ENCODE results near the gene SAP130.
"Not testable (repeated sequence)": the region's sequence is repeated elsewhere in the genome, so short reads cannot be mapped to it uniquely, and the experiment has no call there.

Gene SAP130

GRCh38 chr2:127953128-127953718 is 74.6 kb downstream of the SAP130 start:
- DNase-seq (ENCODE audit: low spot score), result no peak

- DNase-seq (ENCODE audit: low spot score), result no peak
Measured at GRCh38 chr2:127951026-127951425, 76.8 kb downstream of the SAP130 start.

DNA sequence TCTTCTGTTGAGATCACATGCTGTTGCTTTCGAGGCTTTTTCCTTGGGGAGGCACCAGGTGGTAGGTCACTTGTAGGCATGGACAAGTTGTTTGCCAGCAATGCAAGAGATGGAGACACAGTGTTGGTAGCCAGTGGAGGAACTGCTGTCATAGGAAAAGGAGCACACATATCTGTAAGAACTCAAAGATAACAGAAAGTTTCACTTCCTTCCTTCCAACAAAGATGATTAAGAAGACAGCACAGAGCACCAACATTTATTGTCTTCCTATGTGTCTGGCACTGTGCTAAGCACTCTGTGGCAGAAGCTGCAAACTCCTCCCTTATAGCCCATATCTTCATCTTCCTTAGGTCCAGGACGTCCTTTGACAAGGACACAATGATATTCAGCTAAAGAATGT is 77.6 kb downstream of the SAP130 start:
- DNase-seq (ENCODE audit: low spot score), result no peak

- no peak for DNase-seq (ENCODE audit: low spot score)
Measured at GRCh38 chr2:127945281-127945680, 82.6 kb downstream of the SAP130 start.

DNA sequence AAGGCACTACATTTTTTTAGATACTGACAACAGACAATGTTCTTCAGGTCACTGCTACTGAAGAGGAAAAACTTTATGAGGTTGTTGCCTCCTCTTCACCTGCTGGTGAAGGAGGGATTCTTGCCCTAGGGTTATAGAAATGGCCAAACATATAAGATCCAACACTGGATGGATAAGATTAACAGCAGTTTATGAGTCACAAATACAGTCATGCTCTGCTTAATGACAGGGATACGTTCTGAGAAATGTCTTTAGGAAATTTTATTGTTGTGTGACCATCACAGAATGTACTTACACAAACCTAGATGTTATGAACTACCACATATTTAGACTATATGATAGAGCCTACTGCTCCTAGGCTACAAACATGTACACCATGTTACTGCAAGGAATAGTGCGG is 84.7 kb downstream of the SAP130 start:
- no peak for DNase-seq (ENCODE audit: low spot score)

DNA sequence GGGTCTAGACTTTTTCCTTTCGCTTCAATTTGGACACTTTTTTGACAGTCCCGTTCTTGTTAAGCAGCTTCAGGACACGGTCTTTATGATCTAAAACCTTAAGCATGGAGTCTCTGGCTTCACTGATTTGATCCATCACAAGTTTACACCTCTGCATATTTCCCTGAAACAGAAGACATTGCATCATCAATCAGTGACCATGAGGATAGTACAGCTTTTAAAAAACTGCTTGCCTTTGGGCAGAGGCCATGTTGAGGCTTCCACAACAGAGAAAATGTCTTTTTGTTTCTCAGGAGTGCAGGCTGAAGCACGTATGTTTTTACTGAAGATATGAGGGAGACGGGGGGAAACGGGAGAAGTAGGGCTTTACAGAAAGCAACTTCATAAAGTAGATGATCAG is 85.9 kb downstream of the SAP130 start:
- no peak for DNase-seq (ENCODE audit: low spot score)

DNA sequence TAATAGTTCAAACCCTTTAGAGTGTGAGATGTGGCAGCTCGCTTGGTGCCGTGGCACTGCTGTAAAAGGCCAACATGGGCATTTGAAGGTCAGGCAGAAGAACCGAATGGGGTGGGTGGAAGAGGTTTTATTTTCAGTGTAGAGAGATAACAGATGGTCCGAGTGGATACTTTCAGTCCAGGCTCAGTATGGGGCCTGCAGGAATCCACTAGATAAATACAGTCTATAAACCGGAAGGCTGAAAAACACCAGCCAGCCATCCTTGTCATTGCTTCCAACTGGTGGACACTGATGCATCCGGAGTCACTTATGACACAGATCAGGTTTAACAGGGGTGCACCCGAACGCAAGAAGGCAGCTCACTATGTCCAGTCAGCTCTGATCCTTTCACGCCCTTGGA is 86.4 kb downstream of the SAP130 start:
- DNase-seq (ENCODE audit: low spot score), result no peak

DNA sequence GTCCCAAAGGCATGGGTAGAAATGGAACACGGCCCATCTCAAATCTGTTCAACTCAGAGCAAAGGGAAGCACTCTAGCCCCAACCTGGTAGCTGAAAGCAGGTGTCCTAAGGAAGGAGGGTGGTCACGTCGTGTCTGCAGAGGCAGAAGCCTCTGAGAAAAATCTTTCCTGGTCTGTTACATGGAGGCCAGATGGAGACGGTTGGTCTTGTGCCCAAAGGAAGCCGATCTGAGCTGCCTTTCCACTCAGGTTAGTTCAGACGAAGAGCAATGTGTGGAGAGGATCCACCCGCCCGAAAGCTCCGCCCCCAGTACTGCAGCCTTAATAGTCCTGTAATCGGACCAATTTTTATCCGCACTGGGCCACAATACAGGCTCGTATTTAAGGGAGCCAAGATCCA is 87.2 kb downstream of the SAP130 start:
- no peak for DNase-seq (ENCODE audit: low spot score)

- DNase-seq (ENCODE audit: low spot score), result no peak
Measured at GRCh38 chr2:127935337-127935736, 92.5 kb downstream of the SAP130 start.

- DNase-seq (ENCODE audit: low spot score), result peak; percentile 61
Measured at GRCh38 chr2:127932199-127932876, 95.5 kb downstream of the SAP130 start.

DNA sequence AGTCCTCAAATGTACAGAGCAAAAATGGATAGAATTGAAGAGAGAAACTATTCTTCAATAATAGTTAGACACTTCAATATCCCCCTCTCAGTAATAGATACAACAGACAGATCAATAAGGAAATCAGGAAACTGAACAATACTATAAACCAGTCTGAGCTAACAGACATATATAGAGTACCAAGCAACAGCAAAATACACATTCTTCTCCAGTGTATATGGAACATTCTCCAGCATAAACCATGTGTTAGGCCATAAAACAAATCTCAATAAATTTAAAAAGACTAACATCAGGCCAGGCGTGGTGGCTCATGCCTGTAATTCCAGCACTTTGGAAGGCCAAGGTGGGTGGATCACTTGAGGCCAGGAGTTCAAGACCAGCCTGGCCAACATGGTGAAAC is 98.4 kb downstream of the SAP130 start:
- DNase-seq (ENCODE audit: low spot score), result no peak

DNA sequence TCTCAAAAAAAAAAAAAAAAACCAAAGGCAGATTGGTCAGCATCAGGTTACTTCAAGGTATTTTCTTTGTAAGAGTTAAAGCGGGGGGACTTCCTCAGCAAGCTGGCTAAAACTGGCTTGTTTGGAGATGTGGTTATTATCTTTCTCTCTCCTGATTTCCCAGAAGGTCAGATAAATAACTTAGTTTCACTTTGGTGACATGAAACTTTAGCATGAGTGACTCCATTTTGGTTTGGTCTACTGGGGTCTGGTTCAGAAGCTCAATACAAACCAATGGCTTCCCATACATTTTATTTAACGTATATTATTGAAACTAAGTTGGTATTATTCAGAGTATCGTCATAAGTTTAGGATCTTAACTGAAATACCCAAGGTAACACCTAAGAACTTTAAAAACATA is 100.5 kb downstream of the SAP130 start:
- no peak for DNase-seq (ENCODE audit: low spot score)

- DNase-seq (ENCODE audit: low spot score), result no peak
Measured at GRCh38 chr2:127917916-127918315, 109.9 kb downstream of the SAP130 start.

- no peak for DNase-seq (ENCODE audit: low spot score)
Measured at GRCh38 chr2:127913808-127914457, 113.9 kb downstream of the SAP130 start.

DNA sequence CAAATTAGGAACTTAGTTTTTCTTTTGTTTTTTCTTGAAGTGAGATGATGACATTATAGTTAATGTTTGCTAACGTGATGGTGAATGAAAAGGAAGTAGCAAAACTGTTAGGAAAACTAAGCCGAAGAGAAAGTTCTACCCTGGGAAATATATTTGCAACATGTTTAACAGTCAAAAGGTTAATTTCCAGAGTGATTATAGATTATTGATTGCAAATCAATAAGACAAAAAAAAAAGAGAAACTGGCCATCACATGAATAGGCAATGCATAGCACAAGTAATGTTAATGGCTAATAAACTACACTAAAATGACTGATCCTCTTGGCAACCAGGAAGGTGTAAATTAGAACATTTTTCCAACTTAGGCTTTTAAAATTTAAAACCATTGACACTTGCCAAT is 116.1 kb downstream of the SAP130 start:
- no peak for DNase-seq (ENCODE audit: low spot score)

GRCh38 chr2:127910415-127910814 is 117.4 kb downstream of the SAP130 start:
- DNase-seq (ENCODE audit: low spot score), result no peak

GRCh38 chr2:127909019-127909418 is 118.8 kb downstream of the SAP130 start:
- no peak for DNase-seq (ENCODE audit: low spot score)

DNA sequence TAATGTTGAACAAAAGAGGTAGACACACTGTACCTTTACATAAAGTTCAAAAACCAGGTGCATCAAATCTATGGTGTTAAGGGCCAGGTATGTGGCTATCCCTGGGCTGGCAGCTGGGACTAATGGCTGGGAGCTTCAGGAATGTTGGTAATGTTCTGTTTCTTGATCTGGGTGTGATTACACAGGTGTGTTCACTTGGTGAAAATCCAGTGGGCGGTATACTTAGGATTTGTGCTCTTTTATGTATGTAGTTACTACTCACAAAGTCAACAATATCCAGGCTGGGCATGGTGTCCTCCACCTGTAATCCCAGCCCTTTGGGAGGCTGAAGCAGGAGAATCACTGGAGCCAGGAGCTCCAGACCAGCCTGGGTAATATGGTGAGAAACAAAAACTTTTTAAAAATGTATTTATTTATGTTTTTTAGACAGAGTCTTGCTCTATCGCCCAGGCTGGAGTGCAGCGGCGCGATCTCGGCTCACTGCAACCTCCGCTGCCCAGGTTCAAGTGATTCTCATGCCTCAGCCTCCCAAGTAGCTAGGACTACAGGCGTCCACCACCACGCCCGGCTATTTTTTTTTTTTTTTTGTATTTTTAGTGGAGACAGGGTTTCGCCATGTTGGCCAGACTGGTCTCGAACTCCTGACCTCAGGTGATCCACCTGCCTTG is 120.0 kb downstream of the SAP130 start:
- DNase-seq (ENCODE audit: low spot score), result not testable (repeated sequence)

- no peak for DNase-seq (ENCODE audit: low spot score)
Measured at GRCh38 chr2:127906206-127906926, 121.5 kb downstream of the SAP130 start.

- DNase-seq (ENCODE audit: low spot score), result no peak
Measured at GRCh38 chr2:127901339-127902056, 126.4 kb downstream of the SAP130 start.

- DNase-seq (ENCODE audit: low spot score), result no peak
Measured at GRCh38 chr2:127897531-127898211, 130.2 kb downstream of the SAP130 start.
